Esophagus squamous epithelium (tissue), 5 donors: Measurements from ENCODE around the gene ABLIM2. TPM values are rescaled to one million over a fixed set of nuclear protein-coding genes. Genes with fewer than 3 reads are reported as not detected.

Experiments used
- DNase-seq: peaks from one replicate; lab custom pipeline; 2025; lab: John Stamatoyannopoulos, UW
- H3K27ac ChIP-seq, 4 donors: fragments of 200-600 bp; sonication (generic); one replicate each; pipeline ENCODE4 v1.5.1; 2016 to 2019; ENCODE audit warnings: mild to moderate bottlenecking in 1 of 4
- H3K27me3 ChIP-seq, 4 donors: fragments of 200-600 bp; sonication (generic); 1 replicate in 3 of 4; 2 replicates in 1 of 4; pipeline versions ENCODE4 v1.5.1 to v1.6.0; 2017 to 2021; ENCODE audit warnings: antibody characterized with exemption in 1 of 4
- H3K36me3 ChIP-seq, 3 donors: fragments of 200-600 bp; sonication (generic); one replicate each; pipeline ENCODE4 v1.5.1; 2016 to 2019
- H3K4me1 ChIP-seq, 3 donors: fragments of 200-600 bp; sonication (generic); one replicate each; pipeline ENCODE4 v1.5.1; 2017 to 2019
- H3K4me3 ChIP-seq, 4 donors: fragments of 200-600 bp; sonication (generic); 1 replicate in 3 of 4; 2 replicates in 1 of 4; pipeline ENCODE4 v1.5.1; 2016 to 2019; ENCODE audit warnings: mild to moderate bottlenecking in 2 of 4, moderate library complexity in 1 of 4
- H3K9me3 ChIP-seq, 3 donors: fragments of 200-600 bp; sonication (generic); one replicate each; pipeline ENCODE4 v1.5.1; 2016 to 2019
- CTCF ChIP-seq, 6 experiments: fragments of 450-650 bp in 4 of 6; fragments of 200-600 bp in 2 of 6; sonication (generic) in 2 of 6; IDR thresholded peaks; one replicate each; pipeline ENCODE4 v1.5.1; 2016 to 2019; ENCODE audit warnings: antibody characterized with exemption in 6 of 6, mild to moderate bottlenecking in 4 of 6, moderate library complexity in 4 of 6
- POLR2A ChIP-seq, 4 donors: fragments of 450-650 bp; IDR thresholded peaks; one replicate each; pipeline ENCODE4 v1.6.1; 2017; ENCODE audit warnings: antibody characterized with exemption in 4 of 4, mild to moderate bottlenecking in 4 of 4, moderate library complexity in 3 of 4
- WGBS, 2 donors: methylation state at CpG; one replicate each; pipeline ENCODE4 v1.1.5; 2018; 5-methylcytosine and 5-hydroxymethylcytosine counted together
- intact Hi-C: fragments of 100-400 bp; cut with DNase I; formaldehyde crosslinking; loops from one replicate; pipeline ENCODE4 v1.15.0; 2022
- total RNA-seq, 4 donors: library from RNA; depleted of rRNA; stranded (reverse); fragments of >200 nt; gene quantifications; one replicate each; pipeline ENCODE4 v1.1.0, GENCODE V29; 2016
- donor health status: DM: yes; HTN: yes; CAD: no.

Gene ABLIM2
- total RNA-seq, 4 donors from 2014 or later, result 13.5 to 26.7 (median 15.7) TPM

- no peak for TF ChIP-seq POLR2A (IDR thresholded peaks at IDR 0.05)
- Histone ChIP-seq H3K27ac (no peak overlapping the region), H3K4me3 (no peak overlapping the region), H3K9me3 (no peaks in the 10 kb centered on the region), H3K36me3 (peaks cover 0 to 9% (median 0%) of the 10 kb centered on the region in 3 donors), H3K27me3 (no peaks in the 10 kb centered on the region), H3K4me1 (peaks cover 0 to 22% (median 9%) of the 10 kb centered on the region in 3 donors)
- DNase-seq, result no peak
- WGBS, 2 donors, result 82 to 88% methylated on average over 7 of the region's 7 CpGs
- intact Hi-C loops, result no loop called here
Measured at GRCh38 chr4:8045909-8046308, 112.7 kb downstream of the ABLIM2 start.

- intact Hi-C loops, result no loop called here
- H3K27ac ChIP-seq, result no peak overlapping the region
- no peak overlapping the region for H3K4me3 ChIP-seq
- TF ChIP-seq POLR2A (IDR thresholded peaks at IDR 0.05) (no peak), CTCF (IDR thresholded peaks at IDR 0.05) (no peak)
- no peaks in the 10 kb centered on the region for H3K27me3 ChIP-seq
- peaks cover 0 to 9% (median 0%) of the 10 kb centered on the region in 3 donors for H3K36me3 ChIP-seq
- WGBS, 2 donors, result 62 to 67% methylated on average over 13 to 15 of the region's 15 CpGs
- H3K4me1 ChIP-seq, result peaks cover 0 to 10% (median 0%) of the 10 kb centered on the region in 3 donors
- no peak for DNase-seq
- H3K9me3 ChIP-seq, result no peaks in the 10 kb centered on the region
Measured at GRCh38 chr4:8044699-8045098, 113.9 kb downstream of the ABLIM2 start.

- no peak for TF ChIP-seq POLR2A (IDR thresholded peaks at IDR 0.05)
- no peak for TF ChIP-seq CTCF (IDR thresholded peaks at IDR 0.05)
- 79 to 85% methylated on average over 7 of the region's 7 CpGs for WGBS, 2 donors
- Histone ChIP-seq H3K9me3 (no peaks in the 10 kb centered on the region), H3K4me1 (peaks cover 0 to 6% (median 0%) of the 10 kb centered on the region in 3 donors), H3K27ac (no peak overlapping the region), H3K36me3 (peaks cover 0 to 9% (median 0%) of the 10 kb centered on the region in 3 donors), H3K27me3 (no peaks in the 10 kb centered on the region), H3K4me3 (no peak overlapping the region)
- intact Hi-C loops, result no loop called here
- DNase-seq, result no peak
Measured at GRCh38 chr4:8044244-8044643, 114.4 kb downstream of the ABLIM2 start.

- intact Hi-C loops, result no loop called here
- Histone ChIP-seq H3K27me3 (no peaks in the 10 kb centered on the region), H3K4me3 (no peak overlapping the region), H3K9me3 (no peaks in the 10 kb centered on the region), H3K36me3 (peaks cover 0 to 9% (median 0%) of the 10 kb centered on the region in 3 donors), H3K27ac (no peak overlapping the region), H3K4me1 (no peaks in the 10 kb centered on the region)
- TF ChIP-seq POLR2A (IDR thresholded peaks at IDR 0.05) (no peak), CTCF (IDR thresholded peaks at IDR 0.05) (no peak)
- no peak for DNase-seq
- WGBS, 2 donors, result 40 to 90% methylated on average over 1 to 6 of the region's 16 CpGs
Measured at GRCh38 chr4:8043596-8043995, 115.0 kb downstream of the ABLIM2 start.

GRCh38 chr4:8041868-8042267 lies 116.7 kb downstream of the ABLIM2 start:
- no peak for DNase-seq
- intact Hi-C loops, result no loop called here
- Histone ChIP-seq H3K9me3 (no peaks in the 10 kb centered on the region), H3K4me3 (no peak overlapping the region), H3K27me3 (no peaks in the 10 kb centered on the region), H3K27ac (no peak overlapping the region), H3K4me1 (no peaks in the 10 kb centered on the region), H3K36me3 (peaks cover 0 to 9% (median 0%) of the 10 kb centered on the region in 3 donors)
- WGBS, 2 donors, result 78% methylated on average over 10 to 11 of the region's 11 CpGs
- TF ChIP-seq CTCF (IDR thresholded peaks at IDR 0.05) (no peak), POLR2A (IDR thresholded peaks at IDR 0.05) (no peak)

GRCh38 chr4:8041172-8041571 lies 117.4 kb downstream of the ABLIM2 start:
- intact Hi-C loops, result no loop called here
- no peak overlapping the region for H3K4me3 ChIP-seq
- WGBS, 2 donors, result 86% methylated on average over 3 of the region's 7 CpGs; no CpG with 5 or more reads in 1 of the 2 donors

More at GRCh38 chr4:8041172-8041571, 117.4 kb downstream of the ABLIM2 start:
- Histone ChIP-seq H3K27me3 (no peaks in the 10 kb centered on the region), H3K9me3 (no peaks in the 10 kb centered on the region), H3K36me3 (peaks cover 0 to 13% (median 0%) of the 10 kb centered on the region in 3 donors), H3K4me1 (no peaks in the 10 kb centered on the region), H3K27ac (no peak overlapping the region)
- no peak for DNase-seq
- TF ChIP-seq CTCF (IDR thresholded peaks at IDR 0.05), result no peak
- no peak for TF ChIP-seq POLR2A (IDR thresholded peaks at IDR 0.05)
